HL-60 (cell line): ENCODE results near the gene MOB3B.

Experiments
- CTCF ChIP-seq: IDR thresholded peaks from one replicate; pipeline ENCODE4 v1.5.1; 2011; ENCODE audit warnings: low read length, control low read depth, inconsistent platforms; ENCODE audit not compliant: insufficient read depth
- POLR2AphosphoS5 ChIP-seq: IDR thresholded peaks from 2 replicates; pipeline ENCODE4 v1.6.1; 2012; ENCODE audit warnings: low read depth

- no peak for TF ChIP-seq POLR2AphosphoS5
- TF ChIP-seq CTCF, result no peak
Observed at GRCh38 chr9:27472195-27472594, 57.4 kb downstream of the MOB3B start.
